Neural progenitor cell (in vitro differentiated cells): ENCODE data around the gene GMPPB. TPM values are rescaled to one million over a fixed set of nuclear protein-coding genes. Genes with fewer than 3 reads are reported as not detected.
"Not testable (repeated sequence)": the region's sequence is repeated elsewhere in the genome, so short reads cannot be mapped to it uniquely, and the experiment has no call there.

ENCODE experiments used
- DNase-seq: peaks from one replicate; pipeline ENCODE4 v3.0.0-alpha.2; 2016; ENCODE audit warnings: low spot score
- H2AFZ ChIP-seq: fragments of 200-600 bp; sonication (generic); replicated peaks from 2 replicates; pipeline ENCODE4 v1.6.1; 2016; ENCODE audit warnings: antibody characterized with exemption
- H3F3A ChIP-seq: fragments of 200-600 bp; sonication (generic); 2 replicates; pipeline ENCODE4 v1.6.1; 2016; ENCODE audit warnings: antibody characterized with exemption, low read depth
- H3K27ac ChIP-seq: fragments of 200-600 bp; sonication (generic); 2 replicates; pipeline ENCODE4 v1.5.1; 2016; ENCODE audit warnings: mild to moderate bottlenecking
- H3K27me3 ChIP-seq: fragments of 200-600 bp; sonication (generic); 2 replicates; pipeline ENCODE4 v1.6.1; 2016; ENCODE audit warnings: mild to moderate bottlenecking, moderate library complexity
- H3K36me3 ChIP-seq: fragments of 200-600 bp; sonication (generic); 2 replicates; pipeline ENCODE4 v1.5.1; 2016
- H3K4me1 ChIP-seq: fragments of 200-600 bp; sonication (generic); 2 replicates; pipeline ENCODE4 v1.6.1; 2016; ENCODE audit warnings: mixed run types
- H3K4me2 ChIP-seq: fragments of 200-600 bp; sonication (generic); 2 replicates; pipeline ENCODE4 v1.6.1; 2016
- H3K4me3 ChIP-seq: fragments of 200-600 bp; sonication (generic); 2 replicates; pipeline ENCODE4 v1.5.1; 2016
- H3K79me2 ChIP-seq: fragments of 200-600 bp; sonication (generic); 2 replicates; pipeline ENCODE4 v1.6.1; 2016; ENCODE audit warnings: low read depth
- H3K9ac ChIP-seq: fragments of 200-600 bp; sonication (generic); 2 replicates; pipeline ENCODE4 v1.6.1; 2016
- H3K9me3 ChIP-seq: fragments of 200-600 bp; sonication (generic); 2 replicates; pipeline ENCODE4 v1.5.1; 2016; ENCODE audit warnings: low read depth
- H4K20me1 ChIP-seq: fragments of 200-600 bp; sonication (generic); 2 replicates; pipeline ENCODE4 v1.6.1; 2016; ENCODE audit warnings: low read depth
- H3K27ac Mint-ChIP-seq: 3 replicates; pipeline ENCODE4 v1.8.0; 2021; ENCODE audit warnings: mixed read lengths
- H3K27me3 Mint-ChIP-seq: 2 replicates; pipeline ENCODE4 v1.8.0; 2022; ENCODE audit warnings: low read depth, mild to moderate bottlenecking, inconsistent platforms, moderate library complexity, mixed read lengths; ENCODE audit not compliant: insufficient read depth
- H3K36me3 Mint-ChIP-seq: 3 replicates; pipeline ENCODE4 v1.8.0; 2021; ENCODE audit warnings: mixed read lengths
- H3K4me1 Mint-ChIP-seq: 3 replicates; pipeline ENCODE4 v1.8.0; 2021; ENCODE audit warnings: mixed read lengths
- H3K4me3 Mint-ChIP-seq: 3 replicates; pipeline ENCODE4 v1.8.0; 2021; ENCODE audit warnings: mild to moderate bottlenecking, moderate library complexity, mixed read lengths
- H3K9me3 Mint-ChIP-seq: 3 replicates; pipeline ENCODE4 v1.8.0; 2020; ENCODE audit warnings: mixed read lengths
- CTCF ChIP-seq: fragments of 200-600 bp; sonication (generic); IDR thresholded peaks from 2 replicates; pipeline ENCODE4 v1.5.1; 2017; ENCODE audit warnings: antibody characterized with exemption, mild to moderate bottlenecking
- EZH2 ChIP-seq: fragments of 200-600 bp; sonication (generic); IDR thresholded peaks from 2 replicates; pipeline ENCODE4 v1.6.1; 2017; ENCODE audit warnings: antibody characterized with exemption, mild to moderate bottlenecking, moderate library complexity
- EZH2phosphoT487 ChIP-seq: fragments of 200-600 bp; sonication (generic); IDR thresholded peaks from 2 replicates; pipeline ENCODE4 v1.6.1; 2017; ENCODE audit warnings: antibody characterized with exemption
- total RNA-seq: library from RNA; depleted of rRNA; stranded (reverse); fragments of >200 nt; gene quantifications from 2 replicates; pipeline ENCODE4 v1.2.3, GENCODE V29; 2015; ENCODE audit warnings: low replicate concordance

Gene GMPPB
- total RNA-seq, 1 donor from 2014 or later: 10.6 TPM

GRCh38 chr3:49700453-49701128 is 23.2 kb downstream of the GMPPB start:
- TF ChIP-seq CTCF (peak; percentile 37), EZH2phosphoT487 (no peak)
- no peaks in the 10 kb centered on the region for H3K9me3 Mint-ChIP-seq
- Histone ChIP-seq H3K36me3 (no peaks in the 10 kb centered on the region), H3F3A (no peaks in the 10 kb centered on the region), H3K4me2 (no peak overlapping the region), H3K4me3 (no peak overlapping the region), H3K4me1 (no peaks in the 10 kb centered on the region), H4K20me1 (no peaks in the 10 kb centered on the region), H3K9ac (peak overlapping the region; percentile 32), H3K27ac (peak overlapping the region; percentile 20), H3K79me2 (no peaks in the 10 kb centered on the region), H3K27me3 (no peaks in the 10 kb centered on the region), H2AFZ (no peak overlapping the region), H3K9me3 (no peaks in the 10 kb centered on the region)
- H3K27ac Mint-ChIP-seq: peak overlapping the region; percentile 17
- H3K36me3 Mint-ChIP-seq: peaks cover 2% of the 10 kb centered on the region
- peak overlapping the region; percentile 43 for H3K4me3 Mint-ChIP-seq
- H3K27me3 Mint-ChIP-seq: peaks cover 2% of the 10 kb centered on the region
- no peaks in the 10 kb centered on the region for H3K4me1 Mint-ChIP-seq
- peak; percentile 21 for DNase-seq

- Histone ChIP-seq H3K4me2 (no peak overlapping the region), H3F3A (no peaks in the 10 kb centered on the region), H3K36me3 (no peaks in the 10 kb centered on the region), H3K4me3 (no peak overlapping the region), H3K27ac (no peak overlapping the region), H4K20me1 (no peaks in the 10 kb centered on the region), H3K27me3 (no peaks in the 10 kb centered on the region), H3K79me2 (no peaks in the 10 kb centered on the region), H3K9ac (no peak overlapping the region), H3K9me3 (no peaks in the 10 kb centered on the region), H3K4me1 (no peaks in the 10 kb centered on the region), H2AFZ (no peak overlapping the region)
- Mint-ChIP-seq H3K27ac (peak overlapping the region; percentile 69), H3K4me1 (no peaks in the 10 kb centered on the region), H3K27me3 (peaks cover 2% of the 10 kb centered on the region), H3K36me3 (peaks cover 2% of the 10 kb centered on the region), H3K9me3 (no peaks in the 10 kb centered on the region), H3K4me3 (no peak overlapping the region)
- no peak for DNase-seq
- no peak for TF ChIP-seq CTCF
- TF ChIP-seq EZH2: no peak
- TF ChIP-seq EZH2phosphoT487: no peak
These were observed 23.7 kb downstream of the GMPPB start for GRCh38 chr3:49700014-49700413.

GRCh38 chr3:49699281-49699979 is 24.3 kb downstream of the GMPPB start:
- Histone ChIP-seq H3K4me2 (no peak overlapping the region), H3K79me2 (no peaks in the 10 kb centered on the region), H3F3A (no peaks in the 10 kb centered on the region), H3K9me3 (no peaks in the 10 kb centered on the region), H3K36me3 (no peaks in the 10 kb centered on the region), H4K20me1 (no peaks in the 10 kb centered on the region), H3K9ac (no peak overlapping the region), H3K4me3 (no peak overlapping the region), H3K4me1 (no peaks in the 10 kb centered on the region), H2AFZ (no peak overlapping the region), H3K27ac (no peak overlapping the region), H3K27me3 (no peaks in the 10 kb centered on the region)
- H3K4me1 Mint-ChIP-seq: no peaks in the 10 kb centered on the region
- TF ChIP-seq EZH2: no peak
- no peak for TF ChIP-seq EZH2phosphoT487
- no peak for TF ChIP-seq CTCF
- no peak overlapping the region for H3K4me3 Mint-ChIP-seq
- no peaks in the 10 kb centered on the region for H3K9me3 Mint-ChIP-seq
- H3K27me3 Mint-ChIP-seq: peaks cover 2% of the 10 kb centered on the region
- H3K36me3 Mint-ChIP-seq: peaks cover 2% of the 10 kb centered on the region
- no peak overlapping the region for H3K27ac Mint-ChIP-seq
- no peak for DNase-seq

GRCh38 chr3:49695350-49696015 is 28.3 kb downstream of the GMPPB start:
- H3K79me2 ChIP-seq, H3K4me3 Mint-ChIP-seq, H3K36me3 Mint-ChIP-seq, H3K9ac ChIP-seq, H3K36me3 ChIP-seq, H3K4me1 ChIP-seq, H4K20me1 ChIP-seq, H3K27me3 ChIP-seq, H3K4me3 ChIP-seq, H3K4me2 ChIP-seq, DNase-seq, H3K9me3 Mint-ChIP-seq, H3F3A ChIP-seq, H3K27ac ChIP-seq, H3K27me3 Mint-ChIP-seq, H3K4me1 Mint-ChIP-seq, H3K9me3 ChIP-seq, H2AFZ ChIP-seq, H3K27ac Mint-ChIP-seq: not testable (repeated sequence)

- H2AFZ ChIP-seq, H3K27ac Mint-ChIP-seq, H3K27me3 Mint-ChIP-seq, H3K4me2 ChIP-seq, H3K9ac ChIP-seq, H4K20me1 ChIP-seq, H3K4me3 ChIP-seq, H3K27me3 ChIP-seq, H3K36me3 ChIP-seq, H3F3A ChIP-seq, H3K9me3 Mint-ChIP-seq, DNase-seq, H3K9me3 ChIP-seq, H3K4me1 ChIP-seq, H3K36me3 Mint-ChIP-seq, H3K27ac ChIP-seq, H3K4me3 Mint-ChIP-seq: not testable (repeated sequence)
- peaks cover 18% of the 10 kb centered on the region for H3K79me2 ChIP-seq
- H3K4me1 Mint-ChIP-seq: peaks cover 13% of the 10 kb centered on the region
These were observed 29.2 kb downstream of the GMPPB start for GRCh38 chr3:49694409-49695070.
